ENCODE measurements around the gene MLST8. TPM values are rescaled to one million over a fixed set of nuclear protein-coding genes. Genes with fewer than 3 reads are reported as not detected.

Gene MLST8
- total and polyA plus RNA-seq, 2 of the 8 experiments (the other 6 are each of a cell fraction or from before 2014, with no cell fraction given): 67.6 to 321 TPM

- TF ChIP-seq JUN (IDR thresholded peaks at IDR 0.05; ENCODE audit: low read depth, low read length): no peak
- TF ChIP-seq EP300 (IDR thresholded peaks at IDR 0.05; ENCODE audit: borderline replicate concordance in 1 of 2, low read depth in 2 of 2, low read length in 2 of 2): no peak
- no peak for TF ChIP-seq ASH2L (IDR thresholded peaks at IDR 0.05; ENCODE audit: low read length)
- TF ChIP-seq SP2 (IDR thresholded peaks at IDR 0.05; ENCODE audit: low read length): no peak
- no peak for TF ChIP-seq MAX (IDR thresholded peaks at IDR 0.05)
Observed at GRCh38 chr16:2206780-2207433, 1.7 kb downstream of the MLST8 start (continued).

Data from H1 (cell line).